Measurements from ENCODE around the gene PRKACG. TPM values are rescaled to one million over a fixed set of nuclear protein-coding genes. Genes with fewer than 3 reads are reported as not detected.

The PRKACG gene
- polyA plus RNA-seq, 1 donor (not counting 4 experiments of a cell fraction or from before 2014, with no cell fraction given) = not detected

DNA sequence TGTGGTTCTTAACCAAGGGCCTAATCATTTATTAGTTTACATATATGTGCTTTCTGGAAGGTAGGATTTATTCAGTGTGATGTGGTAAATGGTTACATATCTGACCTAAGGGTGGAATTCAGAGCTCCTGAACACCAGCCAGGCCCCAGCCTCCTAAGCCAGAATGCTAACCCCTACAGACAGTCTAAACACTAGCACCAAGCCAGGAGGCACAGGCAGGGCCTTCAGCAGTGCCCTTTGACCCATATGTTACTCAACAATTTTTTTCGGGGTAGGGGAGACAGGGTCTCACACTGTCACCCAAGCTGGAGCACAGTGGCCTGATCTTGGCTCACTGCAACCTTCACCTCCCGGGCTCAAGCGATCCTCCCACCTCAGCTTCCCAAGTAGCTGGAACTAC lies 40.3 kb downstream of the PRKACG start:
- Histone ChIP-seq H3K79me2 (ENCODE audit: control insufficient read depth, insufficient read depth, low read length) (no peaks in the 10 kb centered on the region), H3K27ac (ENCODE audit: control insufficient read depth, insufficient read depth, low read length) (no peak overlapping the region), H3K9ac (ENCODE audit: control insufficient read depth, extremely low read depth, insufficient read depth, low read length) (no peak overlapping the region), H3K4me1 (ENCODE audit: control insufficient read depth, extremely low read depth, insufficient read depth, low read length) (no peaks in the 10 kb centered on the region), H2AFZ (ENCODE audit: control insufficient read depth, low read length) (no peak overlapping the region), H4K20me1 (ENCODE audit: control insufficient read depth, extremely low read depth, insufficient read depth, low read length) (no peaks in the 10 kb centered on the region), H3K9me3 (ENCODE audit: control insufficient read depth, low read depth, low read length) (no peaks in the 10 kb centered on the region), H3K36me3 (ENCODE audit: control insufficient read depth in 2 of 2, extremely low read depth in 1 of 2, insufficient read depth in 2 of 2, low read length in 2 of 2) (no peaks in the 10 kb centered on the region), H3K4me2 (ENCODE audit: control insufficient read depth, extremely low read depth, insufficient read depth, low read depth, low read length) (no peak overlapping the region), H3K4me3 (ENCODE audit: control insufficient read depth in 2 of 3, extremely low read depth in 1 of 3, insufficient read depth in 2 of 3, low read depth in 1 of 3, low read length in 3 of 3) (no peak overlapping the region), H3K9me1 (ENCODE audit: control insufficient read depth, extremely low read depth, insufficient read depth, low read length) (no peaks in the 10 kb centered on the region), H3K27me3 (ENCODE audit: control insufficient read depth, extremely low read depth, insufficient read depth, low read length) (no peaks in the 10 kb centered on the region)
- TF ChIP-seq EZH2 (IDR thresholded peaks at IDR 0.05; ENCODE audit: low read length) = no peak
- TF ChIP-seq, protein P1, sequence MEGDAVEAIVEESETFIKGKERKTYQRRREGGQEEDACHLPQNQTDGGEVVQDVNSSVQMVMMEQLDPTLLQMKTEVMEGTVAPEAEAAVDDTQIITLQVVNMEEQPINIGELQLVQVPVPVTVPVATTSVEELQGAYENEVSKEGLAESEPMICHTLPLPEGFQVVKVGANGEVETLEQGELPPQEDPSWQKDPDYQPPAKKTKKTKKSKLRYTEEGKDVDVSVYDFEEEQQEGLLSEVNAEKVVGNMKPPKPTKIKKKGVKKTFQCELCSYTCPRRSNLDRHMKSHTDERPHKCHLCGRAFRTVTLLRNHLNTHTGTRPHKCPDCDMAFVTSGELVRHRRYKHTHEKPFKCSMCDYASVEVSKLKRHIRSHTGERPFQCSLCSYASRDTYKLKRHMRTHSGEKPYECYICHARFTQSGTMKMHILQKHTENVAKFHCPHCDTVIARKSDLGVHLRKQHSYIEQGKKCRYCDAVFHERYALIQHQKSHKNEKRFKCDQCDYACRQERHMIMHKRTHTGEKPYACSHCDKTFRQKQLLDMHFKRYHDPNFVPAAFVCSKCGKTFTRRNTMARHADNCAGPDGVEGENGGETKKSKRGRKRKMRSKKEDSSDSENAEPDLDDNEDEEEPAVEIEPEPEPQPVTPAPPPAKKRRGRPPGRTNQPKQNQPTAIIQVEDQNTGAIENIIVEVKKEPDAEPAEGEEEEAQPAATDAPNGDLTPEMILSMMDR (optimal IDR thresholded peaks at IDR 0.05 in 1 of 3, IDR thresholded peaks at IDR 0.05 in 1 of 3, conservative IDR thresholded peaks at IDR 0.05 in 1 of 3; ENCODE audit: extremely low read depth in 1 of 3, insufficient read depth in 2 of 3, low read length in 3 of 3) = no peak
- no peak for DNase-seq (ENCODE audit: low read depth, low spot score)
- dilution Hi-C loops (cut with MboI; ENCODE audit: extremely low pct_ligation_motif_present, low sequenced_read_pairs) = no loop called here
- no peak for FAIRE-seq

DNA sequence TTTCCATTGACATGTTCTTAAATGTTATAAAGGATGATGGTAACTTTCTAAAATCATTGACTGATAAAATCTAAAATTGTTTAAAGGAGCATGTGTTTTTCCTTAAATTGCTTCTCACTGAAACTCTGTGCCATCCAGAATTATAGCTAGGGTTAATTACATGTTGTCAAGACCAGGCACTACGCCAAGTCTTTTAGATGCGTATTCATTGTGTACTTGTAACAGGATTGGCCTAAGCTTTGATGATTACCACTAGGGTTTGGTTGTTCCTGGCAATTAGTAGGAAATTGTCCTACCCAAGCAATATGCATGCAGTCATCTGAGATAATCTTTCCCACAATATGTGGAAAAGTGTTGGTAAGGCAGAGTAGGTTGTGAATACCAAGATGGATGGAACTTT lies 43.8 kb downstream of the PRKACG start:
- H3K4me3 ChIP-seq (ENCODE audit: control insufficient read depth in 2 of 3, extremely low read depth in 1 of 3, insufficient read depth in 2 of 3, low read depth in 1 of 3, low read length in 3 of 3) = no peak overlapping the region
- no peaks in the 10 kb centered on the region for H3K9me1 ChIP-seq (ENCODE audit: control insufficient read depth, extremely low read depth, insufficient read depth, low read length)
- H3K79me2 ChIP-seq (ENCODE audit: control insufficient read depth, insufficient read depth, low read length) = no peaks in the 10 kb centered on the region
- H3K4me1 ChIP-seq (ENCODE audit: control insufficient read depth, extremely low read depth, insufficient read depth, low read length) = no peaks in the 10 kb centered on the region
- no peak for TF ChIP-seq EZH2 (IDR thresholded peaks at IDR 0.05; ENCODE audit: low read length)
- TF ChIP-seq, protein P1 (optimal IDR thresholded peaks at IDR 0.05 in 1 of 3, IDR thresholded peaks at IDR 0.05 in 1 of 3, conservative IDR thresholded peaks at IDR 0.05 in 1 of 3; ENCODE audit: extremely low read depth in 1 of 3, insufficient read depth in 2 of 3, low read length in 3 of 3) = no peak
- H3K27ac ChIP-seq (ENCODE audit: control insufficient read depth, insufficient read depth, low read length) = no peak overlapping the region
- dilution Hi-C loops (cut with MboI; ENCODE audit: extremely low pct_ligation_motif_present, low sequenced_read_pairs) = no loop called here
- H3K4me2 ChIP-seq (ENCODE audit: control insufficient read depth, extremely low read depth, insufficient read depth, low read depth, low read length) = no peak overlapping the region
- DNase-seq (ENCODE audit: low read depth, low spot score) = no peak
- H3K27me3 ChIP-seq (ENCODE audit: control insufficient read depth, extremely low read depth, insufficient read depth, low read length) = no peaks in the 10 kb centered on the region
- H2AFZ ChIP-seq (ENCODE audit: control insufficient read depth, low read length) = no peak overlapping the region
- H3K36me3 ChIP-seq (ENCODE audit: control insufficient read depth in 2 of 2, extremely low read depth in 1 of 2, insufficient read depth in 2 of 2, low read length in 2 of 2) = no peaks in the 10 kb centered on the region
- H3K9ac ChIP-seq (ENCODE audit: control insufficient read depth, extremely low read depth, insufficient read depth, low read length) = no peak overlapping the region
- no peak for FAIRE-seq
- no peaks in the 10 kb centered on the region for H3K9me3 ChIP-seq (ENCODE audit: control insufficient read depth, low read depth, low read length)
- no peaks in the 10 kb centered on the region for H4K20me1 ChIP-seq (ENCODE audit: control insufficient read depth, extremely low read depth, insufficient read depth, low read length)
